ENCODE measurements around the gene RPS27. TPM values are rescaled to one million over a fixed set of nuclear protein-coding genes. Genes with fewer than 3 reads are reported as not detected.
"Not testable (repeated sequence)": the region's sequence is repeated elsewhere in the genome, so short reads cannot be mapped to it uniquely, and the experiment has no call there.

RPS27 gene
- total RNA-seq, 5 donors from 2014 or later (not counting 1 experiment from before 2014, with no cell fraction given) = 4,147 to 5,898 (median 5,716) TPM

DNA sequence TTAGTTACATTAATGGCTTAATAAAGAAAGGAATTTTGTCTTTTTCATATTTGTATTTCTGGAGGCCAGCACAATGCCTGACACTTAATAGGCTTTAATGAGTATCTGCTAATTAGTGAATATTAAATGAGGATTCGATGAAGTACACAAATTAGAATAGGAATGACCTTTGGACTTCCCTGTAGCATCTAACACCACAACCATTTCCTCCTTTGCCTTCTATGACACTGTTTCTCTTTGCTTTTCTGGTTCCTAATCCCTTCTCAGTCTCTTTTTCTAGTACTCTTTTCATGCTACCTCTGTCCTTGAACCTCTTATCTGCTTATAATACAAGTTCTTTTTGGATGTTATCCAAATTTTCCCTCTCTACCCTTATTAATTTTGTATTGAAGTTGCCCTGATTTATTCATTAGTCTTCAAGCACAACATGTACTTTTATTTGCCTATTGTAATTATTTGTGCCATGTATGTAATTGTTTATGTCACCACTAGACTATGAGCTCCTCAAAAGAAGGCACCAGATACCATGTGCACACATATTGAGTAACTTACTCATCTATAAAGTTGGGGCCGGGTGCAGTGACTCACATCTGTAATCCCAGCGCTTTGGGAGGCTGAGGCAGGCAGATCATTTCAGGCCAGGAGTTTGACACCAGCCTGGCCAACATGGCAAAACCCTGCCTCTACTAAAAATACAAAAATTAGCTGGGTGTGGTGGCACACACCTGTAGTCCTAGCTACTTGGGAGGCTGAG, 23.8 kb downstream of the RPS27 start:
- no peak overlapping the region for H3K4me3 Mint-ChIP-seq
- Histone ChIP-seq H3K27me3 (replicated peaks in 1 of 2; ENCODE audit: control insufficient read depth in 2 of 2, extremely low read depth in 1 of 2, insufficient read depth in 2 of 2, low read length in 1 of 2) (peaks cover 0 to 4% of the 10 kb centered on the region in 2 experiments), H3K4me1 (ENCODE audit: control insufficient read depth in 1 of 2, extremely low read depth in 1 of 2, insufficient read depth in 2 of 2, low read length in 2 of 2) (no peaks in the 10 kb centered on the region), H3K27ac (ENCODE audit: low read length) (no peak overlapping the region), H3K4me3 (ENCODE audit: control insufficient read depth in 1 of 2, extremely low read depth in 1 of 2, low read length in 1 of 2) (no peak overlapping the region), H3K36me3 (ENCODE audit: control insufficient read depth in 2 of 2, extremely low read depth in 1 of 2, insufficient read depth in 1 of 2, low read length in 1 of 2) (no peaks in the 10 kb centered on the region), H3K9me3 (no peaks in the 10 kb centered on the region)
- H3K9me3 Mint-ChIP-seq = no peaks in the 10 kb centered on the region
- no peaks in the 10 kb centered on the region for H3K4me1 Mint-ChIP-seq
- H3K27ac Mint-ChIP-seq = no peak overlapping the region
- ATAC-seq (replicated peaks in 1 of 4) (no peak), DNase-seq (no peak)
- no peaks in the 10 kb centered on the region for H3K27me3 Mint-ChIP-seq
- H3K36me3 Mint-ChIP-seq = no peaks in the 10 kb centered on the region
- no CpG with 5 or more reads among the region's 3 CpGs for WGBS (ENCODE audit: insufficient coverage)
- ChIA-PET POLR2A (no interaction called here), CTCF (no interaction called here)

DNA sequence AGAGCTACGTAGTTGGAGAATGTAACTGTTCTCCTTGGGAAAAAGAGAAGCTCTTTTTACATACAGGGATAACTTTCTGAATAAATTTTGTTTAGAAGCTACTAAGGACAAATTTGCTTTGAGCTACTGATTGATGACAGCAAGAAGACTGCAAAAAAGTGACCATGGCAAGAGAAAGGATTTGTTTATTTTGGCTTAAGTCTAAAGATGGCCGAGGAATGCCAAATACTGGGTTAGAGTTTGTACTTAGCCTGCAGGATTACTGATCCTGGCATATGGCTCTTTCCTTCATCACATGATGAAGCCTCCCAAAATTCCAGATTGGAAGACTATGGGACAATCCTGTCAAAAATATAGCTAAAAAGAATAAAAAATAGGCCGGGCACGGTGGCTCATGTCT, 28.7 kb downstream of the RPS27 start:
- Histone ChIP-seq H3K36me3 (ENCODE audit: control insufficient read depth in 2 of 2, extremely low read depth in 1 of 2, insufficient read depth in 1 of 2, low read length in 1 of 2) (no peaks in the 10 kb centered on the region), H3K4me3 (ENCODE audit: control insufficient read depth in 1 of 2, extremely low read depth in 1 of 2, low read length in 1 of 2) (no peak overlapping the region), H3K4me1 (ENCODE audit: control insufficient read depth in 1 of 2, extremely low read depth in 1 of 2, insufficient read depth in 2 of 2, low read length in 2 of 2) (no peaks in the 10 kb centered on the region), H3K27me3 (replicated peaks in 1 of 2; ENCODE audit: control insufficient read depth in 2 of 2, extremely low read depth in 1 of 2, insufficient read depth in 2 of 2, low read length in 1 of 2) (no peaks in the 10 kb centered on the region), H3K27ac (ENCODE audit: low read length) (no peak overlapping the region), H3K9me3 (no peaks in the 10 kb centered on the region)
- ChIA-PET POLR2A (no interaction called here), CTCF (no interaction called here)
- DNase-seq = no peak
- no peaks in the 10 kb centered on the region for H3K4me1 Mint-ChIP-seq
- no peaks in the 10 kb centered on the region for H3K36me3 Mint-ChIP-seq
- no peak for ATAC-seq (replicated peaks in 1 of 4)
- 100% methylated on average over 2 of the region's 4 CpGs for WGBS (ENCODE audit: insufficient coverage)
- H3K27me3 Mint-ChIP-seq = no peaks in the 10 kb centered on the region
- no peak overlapping the region for H3K27ac Mint-ChIP-seq
- H3K4me3 Mint-ChIP-seq = no peak overlapping the region
- H3K9me3 Mint-ChIP-seq = no peaks in the 10 kb centered on the region

DNA sequence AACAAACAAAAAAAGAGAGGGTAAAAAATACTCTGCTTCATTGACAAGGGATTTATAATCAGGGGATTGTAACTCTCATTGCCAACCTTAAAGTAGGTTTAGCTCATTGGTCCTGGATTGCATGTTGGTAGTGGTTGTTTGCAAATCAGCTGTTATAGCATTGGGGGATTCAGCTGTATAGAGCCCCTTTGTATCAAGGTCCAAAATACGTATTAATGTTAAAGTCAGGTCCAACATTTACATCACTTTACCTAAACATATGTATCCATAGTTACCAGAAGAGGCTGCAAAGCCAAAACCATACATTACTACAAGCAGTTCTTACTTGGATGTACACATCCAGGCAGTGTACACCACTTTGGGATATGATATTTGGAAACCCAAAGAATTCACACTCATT, 29.4 kb downstream of the RPS27 start:
- Histone ChIP-seq H3K9me3 (no peaks in the 10 kb centered on the region), H3K4me1 (ENCODE audit: control insufficient read depth in 1 of 2, extremely low read depth in 1 of 2, insufficient read depth in 2 of 2, low read length in 2 of 2) (no peaks in the 10 kb centered on the region), H3K27me3 (replicated peaks in 1 of 2; ENCODE audit: control insufficient read depth in 2 of 2, extremely low read depth in 1 of 2, insufficient read depth in 2 of 2, low read length in 1 of 2) (no peaks in the 10 kb centered on the region), H3K4me3 (ENCODE audit: control insufficient read depth in 1 of 2, extremely low read depth in 1 of 2, low read length in 1 of 2) (no peak overlapping the region), H3K27ac (ENCODE audit: low read length) (no peak overlapping the region), H3K36me3 (ENCODE audit: control insufficient read depth in 2 of 2, extremely low read depth in 1 of 2, insufficient read depth in 1 of 2, low read length in 1 of 2) (no peaks in the 10 kb centered on the region)
- no CpG with 5 or more reads among the region's 1 CpG for WGBS (ENCODE audit: insufficient coverage)
- no peak overlapping the region for H3K27ac Mint-ChIP-seq
- H3K4me1 Mint-ChIP-seq = no peaks in the 10 kb centered on the region
- DNase-seq = no peak
- ATAC-seq (replicated peaks in 1 of 4) = no peak
- H3K9me3 Mint-ChIP-seq = no peaks in the 10 kb centered on the region
- H3K27me3 Mint-ChIP-seq = no peaks in the 10 kb centered on the region
- POLR2A ChIA-PET = no interaction called here
- H3K4me3 Mint-ChIP-seq = no peak overlapping the region
- CTCF ChIA-PET = no interaction called here
- H3K36me3 Mint-ChIP-seq = no peaks in the 10 kb centered on the region

DNA sequence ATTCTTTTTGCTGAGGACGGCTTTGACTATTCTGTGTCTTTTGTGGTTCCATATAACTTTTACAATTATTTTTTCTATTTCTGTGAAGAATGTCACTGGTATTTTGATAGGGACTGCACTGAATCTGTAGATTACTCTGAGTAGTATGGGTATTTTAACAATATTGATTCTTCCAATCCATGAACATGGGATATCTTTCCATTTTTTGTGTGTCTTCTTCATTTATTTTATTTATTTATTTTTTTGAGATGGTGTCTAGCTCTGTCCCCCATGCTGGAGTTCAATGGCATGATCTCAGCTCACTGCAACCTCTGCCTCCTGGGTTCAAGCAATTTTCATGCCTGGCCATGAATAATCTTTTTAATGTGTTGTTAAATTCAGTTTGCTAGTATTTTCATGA, 43.1 kb downstream of the RPS27 start:
- H3K4me3 Mint-ChIP-seq; H3K9me3 ChIP-seq; H3K27me3 ChIP-seq (replicated peaks in 1 of 2; ENCODE audit: control insufficient read depth in 2 of 2, extremely low read depth in 1 of 2, insufficient read depth in 2 of 2, low read length in 1 of 2); DNase-seq; H3K27ac Mint-ChIP-seq; H3K4me1 ChIP-seq (ENCODE audit: control insufficient read depth in 1 of 2, extremely low read depth in 1 of 2, insufficient read depth in 2 of 2, low read length in 2 of 2); H3K27ac ChIP-seq (ENCODE audit: low read length); H3K9me3 Mint-ChIP-seq; H3K27me3 Mint-ChIP-seq; POLR2A ChIA-PET; H3K36me3 ChIP-seq (ENCODE audit: control insufficient read depth in 2 of 2, extremely low read depth in 1 of 2, insufficient read depth in 1 of 2, low read length in 1 of 2); H3K4me1 Mint-ChIP-seq; H3K36me3 Mint-ChIP-seq; CTCF ChIA-PET; ATAC-seq (replicated peaks in 1 of 4); H3K4me3 ChIP-seq (ENCODE audit: control insufficient read depth in 1 of 2, extremely low read depth in 1 of 2, low read length in 1 of 2): not testable (repeated sequence)
- no CpG with 5 or more reads among the region's 1 CpG for WGBS (ENCODE audit: insufficient coverage)

Other genes with a start within 250 kb of the RPS27 start
- 10 to 100 TPM; 11.0 to 24.5 (median 18.9) TPM for gene SLC27A3, start 215.4 kb upstream of the RPS27 start, total RNA-seq
- gene GATAD2B, start 67.8 kb upstream of the RPS27 start, total RNA-seq = 100 to 1,000 TPM in 3 of 5 donors, 10 to 100 TPM in 2; 94.6 to 107 (median 103) TPM
- 100 to 1,000 TPM; 161 to 220 (median 196) TPM for gene DENND4B, start 44.0 kb upstream of the RPS27 start, total RNA-seq
- gene CRTC2, start 32.1 kb upstream of the RPS27 start, total RNA-seq = 100 to 1,000 TPM; 108 to 153 (median 122) TPM
- gene SLC39A1, start 27.2 kb upstream of the RPS27 start, total RNA-seq = 10 to 100 TPM; 15.1 to 22.0 (median 16.4) TPM
- gene CREB3L4, start 22.9 kb upstream of the RPS27 start, total RNA-seq = 1 to 10 TPM; 3.3 to 9.0 (median 6.3) TPM
- 100 to 1,000 TPM in 3 of 5 donors, 10 to 100 TPM in 2; 90.4 to 137 (median 129) TPM for gene JTB, start 13.1 kb upstream of the RPS27 start, total RNA-seq
- gene RAB13, start 4.4 kb upstream of the RPS27 start, total RNA-seq = 1 to 10 TPM in 4 of 5 donors, under 1 TPM in 1; 0.91 to 3.6 (median 2.6) TPM
- gene NUP210L, start 164.3 kb downstream of the RPS27 start, total RNA-seq = under 1 TPM; 0.10 to 0.35 (median 0.18) TPM
- gene TPM3, start 201.3 kb downstream of the RPS27 start, total RNA-seq = 100 to 1,000 TPM; 340 to 396 (median 363) TPM
- gene CFAP141, start 215.6 kb downstream of the RPS27 start, total RNA-seq = not detected
- gene UBAP2L, start 230.2 kb downstream of the RPS27 start, total RNA-seq = 100 to 1,000 TPM; 175 to 240 (median 192) TPM